Mammary epithelial cell (primary cell): ENCODE data around the gene FAM9C.

Experiments
- EZH2 ChIP-seq: IDR thresholded peaks from 2 replicates; pipeline ENCODE4 v1.6.1; 2012; ENCODE audit warnings: low read length, inconsistent platforms, borderline replicate concordance
- TF ChIP-seq, protein P1 (sequence below), 2 donors: IDR thresholded peaks in 1 of 2; conservative IDR thresholded peaks in 1 of 2; 2 replicates each; pipeline ENCODE4 v1.5.1; 2011 to 2012; ENCODE audit warnings: inconsistent platforms in 2 of 2, low read length in 2 of 2, mild to moderate bottlenecking in 2 of 2, control low read depth in 1 of 2, low read depth in 1 of 2; ENCODE audit not compliant: insufficient read depth in 1 of 2; ENCODE audit errors: extremely low read depth in 1 of 2

DNA sequence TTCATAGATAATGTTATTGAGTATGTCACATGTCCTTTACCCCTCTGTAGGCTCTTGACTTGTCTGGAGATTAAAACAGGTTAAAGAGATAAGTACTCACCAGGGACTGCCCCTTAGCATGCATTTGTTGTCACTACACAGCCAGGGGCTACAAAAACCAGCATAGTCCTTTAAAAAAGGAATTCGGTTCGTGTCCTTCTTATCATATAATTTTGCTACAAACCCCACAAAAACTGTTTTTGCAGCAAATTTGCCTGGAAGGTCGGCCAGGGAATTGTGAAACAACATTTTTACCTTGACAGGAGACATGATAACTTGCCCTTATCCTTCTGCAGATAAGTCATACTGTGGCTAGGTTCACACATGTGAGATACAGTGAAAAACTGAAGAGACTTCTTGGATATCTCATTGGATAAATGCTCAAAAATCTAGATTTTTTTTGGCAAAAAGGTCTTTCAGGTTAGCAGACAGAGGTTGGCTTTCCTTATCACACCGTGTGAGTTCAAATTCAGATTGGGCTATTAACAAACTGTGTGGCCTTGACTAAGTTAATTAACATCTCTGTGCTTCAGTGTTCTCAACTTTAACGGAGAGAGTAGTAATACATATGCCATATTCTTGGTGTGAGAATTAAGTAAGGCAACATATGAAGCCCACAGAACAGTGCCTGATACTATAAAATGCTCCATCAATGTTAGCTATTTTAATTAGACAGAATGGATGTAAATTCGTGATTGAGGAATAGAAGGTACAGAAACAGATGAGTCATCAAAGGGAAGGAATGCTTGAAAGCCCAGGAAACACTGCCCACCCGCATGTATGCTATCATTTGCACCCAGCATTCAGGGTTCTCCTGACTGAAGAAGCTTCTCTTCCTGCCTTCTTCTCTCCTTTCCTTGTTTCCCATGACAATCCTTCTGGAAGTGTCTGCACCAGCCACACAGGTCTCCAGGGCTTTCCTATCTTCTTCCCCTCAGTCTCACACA is 30.0 kb downstream of the FAM9C start:
- TF ChIP-seq EZH2 = no peak
- TF ChIP-seq, protein P1, sequence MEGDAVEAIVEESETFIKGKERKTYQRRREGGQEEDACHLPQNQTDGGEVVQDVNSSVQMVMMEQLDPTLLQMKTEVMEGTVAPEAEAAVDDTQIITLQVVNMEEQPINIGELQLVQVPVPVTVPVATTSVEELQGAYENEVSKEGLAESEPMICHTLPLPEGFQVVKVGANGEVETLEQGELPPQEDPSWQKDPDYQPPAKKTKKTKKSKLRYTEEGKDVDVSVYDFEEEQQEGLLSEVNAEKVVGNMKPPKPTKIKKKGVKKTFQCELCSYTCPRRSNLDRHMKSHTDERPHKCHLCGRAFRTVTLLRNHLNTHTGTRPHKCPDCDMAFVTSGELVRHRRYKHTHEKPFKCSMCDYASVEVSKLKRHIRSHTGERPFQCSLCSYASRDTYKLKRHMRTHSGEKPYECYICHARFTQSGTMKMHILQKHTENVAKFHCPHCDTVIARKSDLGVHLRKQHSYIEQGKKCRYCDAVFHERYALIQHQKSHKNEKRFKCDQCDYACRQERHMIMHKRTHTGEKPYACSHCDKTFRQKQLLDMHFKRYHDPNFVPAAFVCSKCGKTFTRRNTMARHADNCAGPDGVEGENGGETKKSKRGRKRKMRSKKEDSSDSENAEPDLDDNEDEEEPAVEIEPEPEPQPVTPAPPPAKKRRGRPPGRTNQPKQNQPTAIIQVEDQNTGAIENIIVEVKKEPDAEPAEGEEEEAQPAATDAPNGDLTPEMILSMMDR (conservative IDR thresholded peaks at IDR 0.05 in 1 of 2, IDR thresholded peaks at IDR 0.05 in 1 of 2; ENCODE audit: extremely low read depth in 1 of 2, insufficient read depth in 1 of 2, low read depth in 1 of 2, low read length in 2 of 2) = no peak
